Measurements from ENCODE around the gene ARL8B.
"Not testable (repeated sequence)": the region's sequence is repeated elsewhere in the genome, so short reads cannot be mapped to it uniquely, and the experiment has no call there.

Gene ARL8B

DNA sequence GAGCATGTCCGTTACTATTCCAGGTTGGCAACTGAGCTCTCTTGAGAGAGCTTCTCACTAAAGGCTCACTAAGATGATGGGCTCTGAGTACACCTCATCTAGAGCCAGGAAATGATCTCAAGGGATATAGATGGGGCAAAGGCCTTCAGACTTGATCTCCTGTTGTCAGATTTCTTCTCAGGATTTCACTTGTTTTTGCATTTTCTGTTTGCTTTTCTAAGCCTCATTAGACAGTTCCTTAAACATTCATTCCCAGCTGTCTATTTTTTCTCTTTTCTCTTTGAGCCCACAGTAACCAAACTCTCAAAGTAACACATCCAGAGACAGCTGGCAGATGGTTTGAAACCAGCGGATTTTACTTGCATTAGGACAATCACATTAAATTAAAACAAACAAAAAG is 28.4 kb upstream of the ARL8B start:
- in situ Hi-C loops (cut with HindIII; ENCODE audit: low pct_unique_long_range_greater_than_20kb, low sequenced_read_pairs) = no loop called here
- no peak for TF ChIP-seq JUND (IDR thresholded peaks at IDR 0.05; ENCODE audit: low read depth)
- DNase-seq (ENCODE audit: low read depth in 1 of 2, low spot score in 1 of 2) = no peak

DNA sequence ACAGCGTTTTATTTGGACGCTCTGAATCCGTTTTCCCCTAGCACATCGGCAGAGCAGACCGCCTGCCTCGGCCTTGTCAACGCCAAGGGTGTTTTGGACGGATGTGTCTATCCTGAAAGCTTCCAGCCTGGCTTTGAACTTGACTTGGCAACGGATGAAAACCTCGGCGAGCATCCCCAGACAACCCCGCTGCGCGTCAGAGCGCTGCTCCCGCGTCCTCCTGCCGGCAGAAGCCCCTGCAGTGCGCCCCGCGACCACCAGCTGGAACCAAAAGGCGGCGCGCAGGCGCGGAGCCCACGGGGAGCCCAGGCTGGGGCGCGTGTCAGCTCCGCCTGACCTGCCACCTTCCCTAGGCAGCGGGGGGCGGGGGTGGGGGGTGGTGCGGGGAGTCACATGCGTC is 26.2 kb upstream of the ARL8B start:
- DNase-seq (ENCODE audit: low read depth in 1 of 2, low spot score in 1 of 2) = no peak
- in situ Hi-C loops (cut with HindIII; ENCODE audit: low pct_unique_long_range_greater_than_20kb, low sequenced_read_pairs) = no loop called here
- no peak for TF ChIP-seq JUND (IDR thresholded peaks at IDR 0.05; ENCODE audit: low read depth)

DNA sequence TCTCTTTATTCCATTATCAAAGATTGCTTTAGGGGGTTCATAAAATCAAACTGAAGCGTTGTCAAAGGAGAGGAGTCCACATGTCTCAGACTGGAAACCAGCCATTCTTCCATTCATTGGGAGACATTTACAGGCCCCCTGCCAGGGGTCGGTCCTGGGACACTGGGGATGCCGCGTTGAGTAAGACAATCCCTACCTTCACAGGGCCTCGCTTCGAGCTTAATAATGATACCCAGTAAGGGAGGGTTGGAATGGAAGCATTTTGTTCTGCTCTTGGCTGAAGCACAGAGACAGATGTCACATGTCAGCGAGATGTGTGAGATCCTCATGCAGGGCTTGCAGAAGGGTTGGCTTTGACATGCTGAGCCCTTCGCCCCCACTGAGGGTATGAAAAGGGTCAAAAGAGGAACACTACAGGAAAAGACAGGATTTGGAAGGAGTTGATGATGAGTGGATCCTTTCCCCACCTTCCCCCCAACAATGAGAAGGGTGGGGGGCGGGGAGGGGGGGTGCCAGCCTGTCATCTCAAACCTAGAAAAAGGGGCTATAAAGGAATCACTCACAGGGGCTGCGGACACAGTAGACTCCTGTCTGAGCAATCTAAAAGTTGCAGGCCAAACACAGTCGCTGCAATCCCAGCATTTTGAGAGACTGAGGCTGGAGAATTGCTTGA is 25.6 kb upstream of the ARL8B start:
- in situ Hi-C loops (cut with HindIII; ENCODE audit: low pct_unique_long_range_greater_than_20kb, low sequenced_read_pairs) = no loop called here

DNA sequence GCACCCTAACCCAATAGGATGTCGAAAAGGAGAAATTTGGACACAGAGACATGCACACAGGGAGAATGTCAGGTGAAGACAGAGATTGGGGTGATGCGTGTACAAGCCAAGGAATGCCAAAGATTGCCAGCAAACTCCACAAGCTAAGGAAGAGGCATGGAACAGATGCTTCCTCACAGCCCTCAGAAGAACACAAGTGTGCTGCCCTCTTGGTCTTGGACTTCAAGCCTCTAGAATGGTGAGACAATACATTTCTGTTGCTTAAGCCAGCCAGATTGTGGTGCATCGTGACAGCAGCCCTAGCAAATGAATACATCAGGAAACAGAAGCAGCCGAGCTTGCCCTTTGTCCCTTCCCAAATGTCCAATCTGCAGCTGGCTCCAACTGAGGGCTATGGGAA is 23.7 kb upstream of the ARL8B start:
- no peak for TF ChIP-seq JUND (IDR thresholded peaks at IDR 0.05; ENCODE audit: low read depth)
- in situ Hi-C loops (cut with HindIII; ENCODE audit: low pct_unique_long_range_greater_than_20kb, low sequenced_read_pairs) = no loop called here
- no peak for DNase-seq (ENCODE audit: low read depth in 1 of 2, low spot score in 1 of 2)

More for the DNA sequence above, 25.6 kb upstream of the ARL8B start:
- TF ChIP-seq JUND (IDR thresholded peaks at IDR 0.05; ENCODE audit: low read depth) = no peak
- DNase-seq (ENCODE audit: low read depth in 1 of 2, low spot score in 1 of 2) = no peak

DNA sequence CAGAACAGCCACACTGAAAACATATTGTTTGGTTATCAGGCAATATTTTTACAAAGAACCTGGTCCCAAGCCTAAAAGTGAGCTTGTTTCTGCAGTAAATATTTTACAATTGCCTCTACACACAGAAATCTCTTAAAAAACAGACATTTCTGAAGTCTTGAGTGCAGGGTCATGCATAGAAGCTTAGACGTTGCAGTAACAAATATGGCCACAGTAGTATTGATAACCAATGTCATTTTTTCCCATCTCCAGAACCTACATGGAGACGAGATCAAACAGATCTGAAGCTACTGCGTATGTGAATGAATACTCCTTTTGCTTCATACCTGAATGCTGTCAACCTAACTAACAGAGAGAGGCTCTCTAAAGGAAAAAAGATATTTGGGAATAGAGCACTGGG is 19.6 kb upstream of the ARL8B start:
- no peak for TF ChIP-seq JUND (IDR thresholded peaks at IDR 0.05; ENCODE audit: low read depth)
- in situ Hi-C loops (cut with HindIII; ENCODE audit: low pct_unique_long_range_greater_than_20kb, low sequenced_read_pairs) = no loop called here

DNA sequence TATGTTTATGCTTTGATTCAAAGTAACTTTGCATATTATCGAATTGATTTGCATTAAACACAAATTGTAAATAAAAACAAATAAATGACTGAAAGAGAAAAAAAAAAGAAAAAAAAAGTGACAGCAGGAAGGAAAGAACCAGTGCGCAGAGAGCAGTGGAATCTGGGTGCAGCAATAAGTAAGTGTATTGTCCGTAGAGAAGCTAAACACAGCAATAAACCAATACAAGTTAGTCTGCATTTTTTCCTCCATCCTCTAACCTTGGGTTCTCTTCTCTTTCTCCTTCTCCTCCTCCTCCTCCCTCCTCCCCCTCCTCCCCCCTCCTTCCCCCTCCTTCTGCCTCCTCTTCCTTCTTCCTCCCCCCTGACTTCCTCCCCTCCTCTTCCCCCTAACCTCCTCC is 18.3 kb upstream of the ARL8B start:
- in situ Hi-C loops (cut with HindIII; ENCODE audit: low pct_unique_long_range_greater_than_20kb, low sequenced_read_pairs) = no loop called here
- DNase-seq (ENCODE audit: low read depth in 1 of 2, low spot score in 1 of 2) = peak; percentile 34 to 41
- TF ChIP-seq JUND (IDR thresholded peaks at IDR 0.05; ENCODE audit: low read depth) = no peak

More for the DNA sequence above, 19.6 kb upstream of the ARL8B start:
- no peak for DNase-seq (ENCODE audit: low read depth in 1 of 2, low spot score in 1 of 2)

DNA sequence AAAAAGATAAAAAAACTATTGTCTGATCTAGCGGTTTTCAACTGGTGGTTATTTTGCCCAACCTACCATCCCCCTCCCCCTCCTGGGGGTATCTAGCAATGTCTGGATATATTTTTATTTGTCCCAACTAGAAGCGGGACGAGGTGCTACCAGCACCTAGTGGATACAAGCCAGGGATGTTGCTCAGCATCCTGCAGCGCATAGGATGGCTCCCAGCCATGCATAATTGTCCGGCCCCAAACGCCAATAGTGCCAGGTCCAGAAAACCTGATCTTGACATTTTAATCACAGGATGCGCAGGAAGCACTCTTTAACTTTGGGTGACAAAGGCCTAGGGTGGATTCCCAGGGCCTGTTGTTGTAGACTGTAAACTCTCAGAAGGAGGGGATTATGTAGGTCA is 17.0 kb upstream of the ARL8B start:
- in situ Hi-C loops (cut with HindIII; ENCODE audit: low pct_unique_long_range_greater_than_20kb, low sequenced_read_pairs) = no loop called here
- TF ChIP-seq JUND (IDR thresholded peaks at IDR 0.05; ENCODE audit: low read depth) = no peak
- DNase-seq (ENCODE audit: low read depth in 1 of 2, low spot score in 1 of 2) = no peak

DNA sequence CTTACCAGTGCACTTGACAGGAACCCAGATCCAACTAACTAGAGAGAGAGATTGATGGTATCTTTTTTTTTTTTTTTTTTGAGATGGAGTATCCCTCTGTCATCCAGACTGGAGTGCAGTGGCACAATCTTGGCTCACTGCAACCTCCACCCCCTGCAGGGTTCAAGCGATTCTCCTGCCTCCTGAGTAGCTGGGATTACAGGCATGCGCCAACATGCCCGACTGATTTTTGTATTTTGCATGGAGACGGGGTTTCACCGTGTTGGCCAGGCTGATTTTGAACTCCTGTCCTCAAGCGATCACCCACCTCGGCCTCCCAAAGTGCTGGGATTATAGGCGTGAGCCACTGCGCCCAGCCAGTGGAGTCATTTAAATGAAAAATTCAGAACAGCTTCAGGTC is 15.7 kb upstream of the ARL8B start:
- in situ Hi-C loops (cut with HindIII; ENCODE audit: low pct_unique_long_range_greater_than_20kb, low sequenced_read_pairs) = not testable (repeated sequence)

DNA sequence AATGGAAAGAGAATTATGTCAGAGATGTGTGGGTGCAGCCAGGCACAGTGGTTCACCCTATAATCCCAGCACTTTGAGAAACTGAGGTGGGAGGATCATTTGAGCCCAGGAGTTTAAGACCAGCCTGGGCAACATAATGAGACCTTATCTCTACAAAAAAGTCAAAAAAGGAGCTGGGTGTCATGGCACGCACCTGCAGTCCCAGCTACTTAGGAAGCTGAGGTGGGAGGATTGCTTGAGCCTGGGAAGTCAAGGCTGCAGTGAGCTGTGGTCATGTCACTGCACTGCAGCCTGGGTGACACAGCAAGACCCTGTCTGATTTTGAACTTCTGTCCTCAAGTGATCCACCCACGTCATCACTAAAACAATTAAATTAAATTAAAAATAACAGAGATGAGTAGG is 15.2 kb upstream of the ARL8B start:
- in situ Hi-C loops (cut with HindIII; ENCODE audit: low pct_unique_long_range_greater_than_20kb, low sequenced_read_pairs); DNase-seq (ENCODE audit: low read depth in 1 of 2, low spot score in 1 of 2): not testable (repeated sequence)

More for the DNA sequence above, 15.7 kb upstream of the ARL8B start:
- DNase-seq (ENCODE audit: low read depth in 1 of 2, low spot score in 1 of 2) = not testable (repeated sequence)

DNA sequence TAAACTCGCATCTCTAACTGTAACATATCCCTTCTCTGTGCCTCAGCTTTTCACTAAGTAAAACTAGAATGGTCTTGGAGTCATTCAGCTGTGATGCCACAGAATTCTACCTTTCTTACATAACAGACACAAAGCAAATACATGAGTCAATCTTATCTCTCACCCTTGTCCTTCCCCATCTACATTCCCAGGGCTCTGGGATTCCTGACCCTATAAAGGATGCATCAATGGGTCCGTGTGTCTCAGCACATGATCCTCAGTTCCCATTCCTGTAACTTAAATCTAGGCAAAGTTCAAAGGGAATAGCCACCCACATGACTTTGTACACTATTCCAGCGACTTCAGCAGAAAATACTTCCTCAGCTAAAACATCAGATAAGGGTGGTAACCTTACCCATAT is 11.8 kb upstream of the ARL8B start:
- in situ Hi-C loops (cut with HindIII; ENCODE audit: low pct_unique_long_range_greater_than_20kb, low sequenced_read_pairs) = no loop called here
- no peak for DNase-seq (ENCODE audit: low read depth in 1 of 2, low spot score in 1 of 2)

DNA sequence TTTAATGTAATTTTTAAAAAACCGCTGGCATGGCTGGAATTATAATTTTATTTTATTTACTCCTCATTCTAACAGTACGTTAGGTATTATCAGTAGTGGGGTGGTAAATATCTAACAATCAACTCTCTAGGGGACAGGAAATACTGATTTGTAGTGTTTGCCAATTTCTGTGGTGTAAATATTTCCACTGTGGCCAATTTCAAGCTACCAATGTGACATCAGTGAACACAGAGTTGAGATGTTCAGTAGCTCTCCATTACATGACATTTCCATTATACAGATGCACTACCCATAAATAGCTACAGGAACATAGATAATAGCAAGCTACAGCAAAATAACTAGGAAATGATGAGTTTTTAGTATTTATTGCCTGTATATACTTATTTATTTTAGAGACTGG is 10.0 kb upstream of the ARL8B start:
- in situ Hi-C loops (cut with HindIII; ENCODE audit: low pct_unique_long_range_greater_than_20kb, low sequenced_read_pairs) = no loop called here
- no peak for DNase-seq (ENCODE audit: low read depth in 1 of 2, low spot score in 1 of 2)
- no peak for TF ChIP-seq JUND (IDR thresholded peaks at IDR 0.05; ENCODE audit: low read depth)

More for the DNA sequence above, 11.8 kb upstream of the ARL8B start:
- TF ChIP-seq JUND (IDR thresholded peaks at IDR 0.05; ENCODE audit: low read depth) = no peak

DNA sequence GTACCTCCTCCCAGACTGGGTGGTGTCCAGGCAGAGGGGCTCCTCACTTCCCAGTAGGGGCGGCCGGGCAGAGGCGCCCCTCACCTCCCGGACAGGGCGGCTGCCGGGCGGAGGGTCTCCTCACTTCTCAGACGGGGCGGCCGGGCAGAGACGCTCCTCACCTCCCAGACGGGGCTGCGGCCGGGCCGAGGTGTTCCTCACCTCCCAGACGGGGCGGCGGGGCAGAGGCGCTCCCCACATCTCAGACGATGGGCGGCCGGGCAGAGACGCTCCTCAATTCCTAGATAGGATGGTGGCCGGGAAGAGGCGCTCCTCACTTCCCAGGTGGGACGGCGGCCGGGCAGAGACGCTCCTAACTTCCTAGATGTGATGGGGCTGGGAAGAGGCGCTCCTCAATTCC is 8.4 kb upstream of the ARL8B start:
- in situ Hi-C loops (cut with HindIII; ENCODE audit: low pct_unique_long_range_greater_than_20kb, low sequenced_read_pairs); DNase-seq (ENCODE audit: low read depth in 1 of 2, low spot score in 1 of 2): not testable (repeated sequence)

DNA sequence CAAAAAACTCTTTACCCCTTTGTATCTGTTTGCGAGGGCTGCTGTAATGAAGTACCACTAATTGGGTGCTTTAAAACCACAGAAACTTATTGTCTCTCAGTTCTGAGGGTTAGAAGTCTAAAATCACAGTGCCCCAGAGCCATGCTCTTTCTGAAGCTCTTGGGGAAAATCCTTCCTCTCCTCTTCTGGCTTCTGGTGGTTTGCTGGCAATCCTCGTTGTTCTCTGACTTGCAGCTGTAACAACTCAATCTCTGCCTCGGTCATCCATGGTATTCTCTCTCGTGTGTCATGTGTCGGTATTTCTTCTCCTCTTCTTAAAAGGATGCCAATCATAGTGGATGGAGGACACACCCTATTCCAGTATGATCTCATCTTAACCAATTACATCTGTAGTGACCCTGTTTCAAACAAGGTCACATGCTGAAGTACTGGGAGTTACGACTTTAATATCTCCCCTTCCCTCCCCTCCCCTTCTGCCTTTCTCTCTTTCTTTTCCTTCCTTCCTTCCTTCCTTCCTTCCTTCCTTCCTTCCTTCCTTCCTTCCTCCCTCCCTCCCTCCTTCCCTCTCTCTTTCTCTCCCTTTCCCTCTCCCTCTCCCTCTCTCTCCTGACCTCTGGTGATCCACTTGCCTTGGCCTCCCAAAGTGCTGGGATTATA is 6.5 kb upstream of the ARL8B start:
- DNase-seq (ENCODE audit: low read depth in 1 of 2, low spot score in 1 of 2) = no peak
- in situ Hi-C loops (cut with HindIII; ENCODE audit: low pct_unique_long_range_greater_than_20kb, low sequenced_read_pairs) = no loop called here
- TF ChIP-seq JUND (IDR thresholded peaks at IDR 0.05; ENCODE audit: low read depth) = no peak

DNA sequence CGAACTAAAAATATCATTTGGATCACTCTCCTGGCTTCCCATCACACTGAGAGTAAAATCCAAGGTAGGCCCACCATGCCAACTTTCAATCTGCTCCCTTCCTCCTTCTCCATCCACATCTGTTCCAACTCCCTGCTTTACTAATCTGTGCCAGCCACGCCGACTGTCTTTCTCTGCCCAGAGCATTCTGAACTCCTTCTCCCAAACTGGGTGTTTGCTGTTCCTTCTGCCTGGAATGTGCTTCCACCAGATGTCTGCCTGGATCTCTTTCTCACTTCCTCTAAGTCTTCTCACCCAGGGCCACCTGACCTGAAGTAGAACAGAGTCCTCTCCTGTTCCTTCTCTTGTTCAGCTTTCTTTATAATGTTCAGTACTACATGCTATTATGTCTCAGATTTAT is 5.6 kb upstream of the ARL8B start:
- in situ Hi-C loops (cut with HindIII; ENCODE audit: low pct_unique_long_range_greater_than_20kb, low sequenced_read_pairs) = no loop called here
- TF ChIP-seq JUND (IDR thresholded peaks at IDR 0.05; ENCODE audit: low read depth) = no peak
- DNase-seq (ENCODE audit: low read depth in 1 of 2, low spot score in 1 of 2) = peak; percentile 29 to 57

Measured in T47D (cell line).